ENCODE data around the gene VWC2L. TPM values are rescaled to one million over a fixed set of nuclear protein-coding genes. Genes with fewer than 3 reads are reported as not detected.

Gene VWC2L
- total RNA-seq, 2 donors from 2014 or later: 0.27 TPM; not detected in 1

GRCh38 chr2:214481204-214481603 is 70.3 kb downstream of the VWC2L start:
- Histone ChIP-seq H3K27ac (peak overlapping the region in 1 of 2 donors; percentile 40), H3K4me1 (ENCODE audit: control insufficient read depth in 1 of 2, low read depth in 2 of 2) (peaks cover 9 to 32% of the 10 kb centered on the region in 2 donors), H3K36me3 (no peaks in the 10 kb centered on the region), H3K27me3 (replicated peaks; ENCODE audit: insufficient read depth) (no peaks in the 10 kb centered on the region), H3K9me3 (no peaks in the 10 kb centered on the region), H3K4me3 (no peak overlapping the region)
- DNase-seq (ENCODE audit: low spot score): no peak
- TF ChIP-seq, protein P1, sequence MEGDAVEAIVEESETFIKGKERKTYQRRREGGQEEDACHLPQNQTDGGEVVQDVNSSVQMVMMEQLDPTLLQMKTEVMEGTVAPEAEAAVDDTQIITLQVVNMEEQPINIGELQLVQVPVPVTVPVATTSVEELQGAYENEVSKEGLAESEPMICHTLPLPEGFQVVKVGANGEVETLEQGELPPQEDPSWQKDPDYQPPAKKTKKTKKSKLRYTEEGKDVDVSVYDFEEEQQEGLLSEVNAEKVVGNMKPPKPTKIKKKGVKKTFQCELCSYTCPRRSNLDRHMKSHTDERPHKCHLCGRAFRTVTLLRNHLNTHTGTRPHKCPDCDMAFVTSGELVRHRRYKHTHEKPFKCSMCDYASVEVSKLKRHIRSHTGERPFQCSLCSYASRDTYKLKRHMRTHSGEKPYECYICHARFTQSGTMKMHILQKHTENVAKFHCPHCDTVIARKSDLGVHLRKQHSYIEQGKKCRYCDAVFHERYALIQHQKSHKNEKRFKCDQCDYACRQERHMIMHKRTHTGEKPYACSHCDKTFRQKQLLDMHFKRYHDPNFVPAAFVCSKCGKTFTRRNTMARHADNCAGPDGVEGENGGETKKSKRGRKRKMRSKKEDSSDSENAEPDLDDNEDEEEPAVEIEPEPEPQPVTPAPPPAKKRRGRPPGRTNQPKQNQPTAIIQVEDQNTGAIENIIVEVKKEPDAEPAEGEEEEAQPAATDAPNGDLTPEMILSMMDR (IDR thresholded peaks at IDR 0.05): no peak
- peak; percentile 68 for ATAC-seq (ENCODE audit: insufficient number of reproducible peaks, low FRiP score, low read depth)

DNA sequence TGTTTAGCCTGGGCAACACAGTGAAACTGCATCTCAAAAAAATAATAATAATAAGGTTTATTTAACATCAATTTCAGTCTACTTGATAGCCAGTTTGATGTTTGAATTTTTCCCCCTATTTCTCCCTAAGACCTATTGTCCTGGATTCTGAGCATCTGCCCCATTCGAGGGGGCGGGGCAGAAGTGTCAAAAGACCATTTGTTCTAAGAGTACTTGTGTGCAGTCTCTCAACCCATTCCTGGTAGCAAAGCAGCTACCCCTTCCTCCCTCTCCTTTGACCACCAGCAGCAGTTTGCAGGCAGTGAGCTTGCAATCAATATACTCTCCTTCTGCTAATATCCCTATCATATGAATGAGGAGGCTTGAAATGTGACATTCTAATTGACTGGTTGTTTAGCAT is 71.9 kb downstream of the VWC2L start:
- H3K4me3 ChIP-seq: no peak overlapping the region
- H3K36me3 ChIP-seq: no peaks in the 10 kb centered on the region
- H3K9me3 ChIP-seq: no peaks in the 10 kb centered on the region
- H3K27ac ChIP-seq: no peak overlapping the region
- no peak for ATAC-seq (ENCODE audit: insufficient number of reproducible peaks, low FRiP score, low read depth)
- no peak for DNase-seq (ENCODE audit: low spot score)
- H3K4me1 ChIP-seq (ENCODE audit: control insufficient read depth in 1 of 2, low read depth in 2 of 2): peaks cover 9 to 32% of the 10 kb centered on the region in 2 donors
- H3K27me3 ChIP-seq (replicated peaks; ENCODE audit: insufficient read depth): no peaks in the 10 kb centered on the region
- TF ChIP-seq, protein P1 (IDR thresholded peaks at IDR 0.05): no peak

DNA sequence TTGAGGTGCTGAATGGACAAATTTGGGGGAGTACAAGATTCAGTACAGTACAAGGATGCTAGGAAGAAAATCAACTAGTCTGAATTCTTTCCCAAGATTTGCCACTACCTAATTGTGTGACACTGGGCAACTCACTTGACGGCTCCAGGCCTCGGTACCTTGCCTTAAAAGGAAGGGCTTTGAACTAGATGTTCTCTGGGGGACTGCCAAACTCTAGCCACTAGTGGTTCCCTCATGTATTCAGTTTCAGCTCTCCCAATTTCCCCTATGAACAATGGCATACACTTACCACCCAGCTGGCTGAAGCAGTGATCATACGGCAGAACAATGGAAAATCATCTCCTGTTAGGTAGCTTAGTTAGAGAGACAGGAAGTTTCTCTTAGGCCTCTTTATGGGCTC is 73.4 kb downstream of the VWC2L start:
- H3K4me3 ChIP-seq: no peak overlapping the region
- peak overlapping the region; percentile 46 to 57 for H3K27ac ChIP-seq
- DNase-seq (ENCODE audit: low spot score): no peak
- no peaks in the 10 kb centered on the region for H3K9me3 ChIP-seq
- H3K4me1 ChIP-seq (ENCODE audit: control insufficient read depth in 1 of 2, low read depth in 2 of 2): peaks cover 9 to 32% of the 10 kb centered on the region in 2 donors
- TF ChIP-seq, protein P1 (IDR thresholded peaks at IDR 0.05): no peak
- H3K27me3 ChIP-seq (replicated peaks; ENCODE audit: insufficient read depth): no peaks in the 10 kb centered on the region
- ATAC-seq (ENCODE audit: insufficient number of reproducible peaks, low FRiP score, low read depth): no peak
- H3K36me3 ChIP-seq: no peaks in the 10 kb centered on the region

DNA sequence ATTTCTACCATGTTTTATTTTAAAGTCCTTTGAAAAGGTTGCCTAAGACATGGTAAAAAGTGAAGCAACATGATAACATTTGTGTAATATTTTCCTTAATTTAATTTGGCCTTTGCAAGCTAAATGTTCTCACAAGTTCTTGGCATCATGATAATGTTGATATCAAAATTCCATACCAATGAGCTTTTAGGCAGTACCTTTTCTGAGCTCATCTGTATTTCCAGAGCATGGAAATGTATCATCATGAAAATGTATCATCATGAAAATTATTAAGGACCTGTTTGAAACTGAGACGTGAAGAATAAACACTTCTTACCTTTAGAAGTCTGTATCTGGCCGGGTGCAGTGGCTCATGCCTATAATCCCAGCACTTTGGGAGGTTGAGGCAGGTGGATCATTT is 73.8 kb downstream of the VWC2L start:
- TF ChIP-seq, protein P1 (IDR thresholded peaks at IDR 0.05): no peak
- DNase-seq (ENCODE audit: low spot score) (no peak), ATAC-seq (ENCODE audit: insufficient number of reproducible peaks, low FRiP score, low read depth) (no peak)
- Histone ChIP-seq H3K9me3 (no peaks in the 10 kb centered on the region), H3K27me3 (replicated peaks; ENCODE audit: insufficient read depth) (no peaks in the 10 kb centered on the region), H3K4me1 (ENCODE audit: control insufficient read depth in 1 of 2, low read depth in 2 of 2) (peaks cover 10 to 32% of the 10 kb centered on the region in 2 donors), H3K36me3 (no peaks in the 10 kb centered on the region), H3K4me3 (no peak overlapping the region), H3K27ac (peak overlapping the region; percentile 46 to 57)

DNA sequence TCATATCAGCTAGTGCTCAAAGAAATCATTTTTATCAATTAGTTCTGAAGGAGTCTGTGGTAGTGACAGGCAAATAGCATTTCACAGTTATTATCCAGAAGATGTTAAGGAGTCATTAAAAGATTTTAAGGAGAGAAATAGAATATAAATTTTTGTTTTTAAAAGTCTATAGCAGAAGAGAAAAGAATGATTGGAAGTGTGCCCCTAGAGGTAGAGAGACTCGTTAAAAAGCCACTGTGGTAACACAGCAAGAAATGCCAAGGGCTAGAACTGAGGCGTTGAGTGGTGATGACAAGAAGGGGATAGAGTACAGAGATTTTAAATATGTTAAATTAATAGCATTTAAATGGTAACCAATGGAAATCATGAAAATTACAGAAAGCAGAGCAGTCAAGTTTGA is 78.3 kb downstream of the VWC2L start:
- no peaks in the 10 kb centered on the region for H3K27me3 ChIP-seq (replicated peaks; ENCODE audit: insufficient read depth)

More for the DNA sequence above, 78.3 kb downstream of the VWC2L start:
- peaks cover 3 to 13% of the 10 kb centered on the region in 2 donors for H3K4me1 ChIP-seq (ENCODE audit: control insufficient read depth in 1 of 2, low read depth in 2 of 2)
- TF ChIP-seq, protein P1 (IDR thresholded peaks at IDR 0.05): no peak
- H3K4me3 ChIP-seq: no peak overlapping the region
- H3K27ac ChIP-seq: no peak overlapping the region
- H3K36me3 ChIP-seq: no peaks in the 10 kb centered on the region
- H3K9me3 ChIP-seq: no peaks in the 10 kb centered on the region
- DNase-seq (ENCODE audit: low spot score): no peak
- no peak for ATAC-seq (ENCODE audit: insufficient number of reproducible peaks, low FRiP score, low read depth)
